Measurements from ENCODE around the gene C9orf43. TPM values are rescaled to one million over a fixed set of nuclear protein-coding genes. Genes with fewer than 3 reads are reported as not detected.
A peak's percentile ranks its signal among the peaks of the same experiment; 100 is the strongest.

Gene C9orf43
- total RNA-seq, 6 donors from 2014 or later: 0.23 to 3.1 (median 0.43) TPM

DNA sequence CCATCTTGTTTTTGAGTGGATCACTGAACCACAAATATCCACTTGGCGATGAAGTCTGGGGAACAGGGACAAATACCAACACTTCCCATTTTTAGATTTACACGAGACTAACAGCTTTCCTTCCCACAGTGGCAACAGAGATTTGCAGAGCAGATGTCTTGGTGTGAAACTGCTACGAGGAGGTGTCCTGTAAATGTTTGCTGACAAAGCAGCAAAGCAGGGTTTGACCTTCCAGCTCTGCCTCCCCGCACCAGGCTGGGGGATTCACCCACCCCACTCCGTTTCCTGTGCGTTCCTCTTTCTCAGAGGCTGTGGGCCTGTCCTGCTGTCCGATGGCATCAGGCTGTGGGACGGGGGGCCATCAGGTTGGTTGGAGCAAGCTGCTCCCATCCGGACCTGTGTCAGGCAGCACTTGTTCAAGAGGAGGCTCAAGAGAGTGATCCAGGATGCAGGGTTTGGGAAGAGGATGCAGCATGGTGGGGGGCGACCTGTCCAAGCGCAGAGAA is 52.3 kb downstream of the C9orf43 start:
- Histone ChIP-seq H3K9me3 (no peaks in the 10 kb centered on the region), H3K27ac (no peak overlapping the region), H3K27me3 (no peaks in the 10 kb centered on the region), H3K4me3 (no peak overlapping the region), H3K4me1 (peaks cover 0 to 19% (median 3%) of the 10 kb centered on the region in 4 donors), H3K36me3 (no peaks in the 10 kb centered on the region)
- 79 to 83% methylated on average over 8 to 11 of the region's 11 CpGs for WGBS, 2 donors
- TF ChIP-seq EP300 (IDR thresholded peaks at IDR 0.05) (no peak), POLR2AphosphoS5 (IDR thresholded peaks at IDR 0.05) (no peak), POLR2A (IDR thresholded peaks at IDR 0.05) (no peak)
- TF ChIP-seq, protein P1, sequence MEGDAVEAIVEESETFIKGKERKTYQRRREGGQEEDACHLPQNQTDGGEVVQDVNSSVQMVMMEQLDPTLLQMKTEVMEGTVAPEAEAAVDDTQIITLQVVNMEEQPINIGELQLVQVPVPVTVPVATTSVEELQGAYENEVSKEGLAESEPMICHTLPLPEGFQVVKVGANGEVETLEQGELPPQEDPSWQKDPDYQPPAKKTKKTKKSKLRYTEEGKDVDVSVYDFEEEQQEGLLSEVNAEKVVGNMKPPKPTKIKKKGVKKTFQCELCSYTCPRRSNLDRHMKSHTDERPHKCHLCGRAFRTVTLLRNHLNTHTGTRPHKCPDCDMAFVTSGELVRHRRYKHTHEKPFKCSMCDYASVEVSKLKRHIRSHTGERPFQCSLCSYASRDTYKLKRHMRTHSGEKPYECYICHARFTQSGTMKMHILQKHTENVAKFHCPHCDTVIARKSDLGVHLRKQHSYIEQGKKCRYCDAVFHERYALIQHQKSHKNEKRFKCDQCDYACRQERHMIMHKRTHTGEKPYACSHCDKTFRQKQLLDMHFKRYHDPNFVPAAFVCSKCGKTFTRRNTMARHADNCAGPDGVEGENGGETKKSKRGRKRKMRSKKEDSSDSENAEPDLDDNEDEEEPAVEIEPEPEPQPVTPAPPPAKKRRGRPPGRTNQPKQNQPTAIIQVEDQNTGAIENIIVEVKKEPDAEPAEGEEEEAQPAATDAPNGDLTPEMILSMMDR (IDR thresholded peaks at IDR 0.05): no peak
- peak in 1 of 2 donors; percentile 5 for ATAC-seq (ENCODE audit: low FRiP score in 2 of 2)
- no peak for DNase-seq

DNA sequence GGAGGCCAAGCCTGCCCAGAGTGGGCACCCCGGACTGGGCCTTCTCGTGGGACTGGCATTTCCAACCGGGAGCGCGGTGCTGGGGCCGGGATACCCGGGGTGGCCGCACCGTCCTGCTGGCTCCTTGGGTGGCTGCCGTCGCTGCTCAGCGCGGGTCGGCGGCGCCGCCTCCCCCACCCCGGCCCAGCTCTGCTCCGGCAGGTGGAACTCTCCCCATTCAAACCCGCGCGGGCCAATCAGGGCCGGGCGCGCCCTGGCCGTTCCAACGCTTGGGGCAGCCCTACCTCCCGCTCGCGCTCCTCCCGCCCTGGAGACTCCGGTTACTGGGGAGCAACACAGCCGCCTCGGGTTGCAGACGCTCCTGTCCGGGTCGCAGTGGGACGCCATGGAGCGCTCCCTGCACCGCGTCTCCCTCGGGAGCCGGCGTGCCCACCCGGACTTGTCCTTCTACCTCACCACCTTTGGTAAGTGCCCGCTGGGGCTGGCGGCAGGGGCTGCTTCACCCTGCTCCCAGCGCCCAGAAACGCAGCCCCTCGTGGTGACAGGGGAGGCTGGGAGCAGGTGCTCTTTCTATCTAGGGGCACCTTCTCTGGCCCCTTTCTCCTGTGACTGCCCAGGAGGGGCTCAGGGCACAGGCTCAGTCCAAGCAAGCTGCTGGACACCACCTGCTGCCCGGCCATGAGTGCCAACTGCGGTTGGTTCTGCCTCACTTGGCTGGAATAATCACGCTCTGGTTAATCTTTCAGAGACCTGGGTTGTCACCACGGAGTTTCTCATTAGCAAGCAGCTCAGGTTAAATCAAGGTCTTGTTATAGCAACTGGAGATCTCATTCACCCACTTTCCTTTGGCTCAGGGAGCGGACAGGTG is 53.1 kb downstream of the C9orf43 start, which contains the start of gene RGS3:
RGS3 (plus strand) TSS at position 310 of the 868 bp plus-strand sequence; CDS start at position 386, 76 bp downstream.
- H3K27ac ChIP-seq: no peak within 1 kb of the TSS
- H3K9me3 ChIP-seq: no peaks in the 10 kb centered on the region
- DNase-seq (peak; percentile 88 to 92), ATAC-seq (ENCODE audit: low FRiP score in 2 of 2) (peak; percentile 78 to 92)
- no peaks in the 10 kb centered on the region for H3K27me3 ChIP-seq
- 71 to 79% methylated on average over 20 to 50 of the region's 55 CpGs for whole genome bisulfite sequencing, 2 donors
- TF ChIP-seq POLR2A (IDR thresholded peaks at IDR 0.05) (peak in 1 of 4 donors; percentile 48), EP300 (IDR thresholded peaks at IDR 0.05) (no peak), POLR2AphosphoS5 (IDR thresholded peaks at IDR 0.05) (no peak)
- TF ChIP-seq, protein P1 (IDR thresholded peaks at IDR 0.05): peak in 1 of 6 experiments; percentile 23
- peak within 1 kb of the TSS; percentile 8 to 54 (median 47) for H3K4me3 ChIP-seq
- no peaks in the 10 kb centered on the region for H3K36me3 ChIP-seq
- peaks cover 0 to 19% (median 3%) of the 10 kb centered on the region in 4 donors for H3K4me1 ChIP-seq

DNA sequence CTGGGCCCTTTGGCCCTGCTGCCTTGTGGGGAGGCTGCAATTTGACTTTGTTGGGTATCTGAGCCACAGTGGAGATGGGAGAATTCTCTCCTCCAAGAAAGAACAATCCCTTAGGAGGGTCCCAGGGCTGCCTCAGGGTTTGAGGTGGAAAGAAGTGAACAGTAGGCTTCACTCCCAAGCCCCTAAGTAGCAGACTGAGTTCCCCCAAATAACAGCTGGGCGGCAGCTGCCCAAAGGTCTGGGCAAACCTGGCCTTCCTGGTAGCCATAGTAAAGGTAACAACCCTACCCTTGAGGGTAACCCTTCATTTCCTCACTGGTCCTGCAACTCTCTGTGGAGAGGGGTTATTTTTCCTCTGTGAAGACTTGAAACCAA is 53.7 kb downstream of the C9orf43 start:
- Histone ChIP-seq H3K27me3 (no peaks in the 10 kb centered on the region), H3K36me3 (no peaks in the 10 kb centered on the region), H3K4me3 (peak overlapping the region in 3 of 4 donors; percentile 43 to 54 (median 51)), H3K9me3 (no peaks in the 10 kb centered on the region), H3K27ac (no peak overlapping the region), H3K4me1 (peaks cover 0 to 19% (median 3%) of the 10 kb centered on the region in 4 donors)
- DNase-seq: no peak
- ATAC-seq (ENCODE audit: low FRiP score in 2 of 2): no peak
- TF ChIP-seq, protein P1 (IDR thresholded peaks at IDR 0.05): no peak
- TF ChIP-seq POLR2A (IDR thresholded peaks at IDR 0.05) (no peak), POLR2AphosphoS5 (IDR thresholded peaks at IDR 0.05) (no peak), EP300 (IDR thresholded peaks at IDR 0.05) (no peak)
- 90% methylated on average over 1 of the region's 1 CpG; no CpG with 5 or more reads in 1 of the 2 donors for WGBS, 2 donors

DNA sequence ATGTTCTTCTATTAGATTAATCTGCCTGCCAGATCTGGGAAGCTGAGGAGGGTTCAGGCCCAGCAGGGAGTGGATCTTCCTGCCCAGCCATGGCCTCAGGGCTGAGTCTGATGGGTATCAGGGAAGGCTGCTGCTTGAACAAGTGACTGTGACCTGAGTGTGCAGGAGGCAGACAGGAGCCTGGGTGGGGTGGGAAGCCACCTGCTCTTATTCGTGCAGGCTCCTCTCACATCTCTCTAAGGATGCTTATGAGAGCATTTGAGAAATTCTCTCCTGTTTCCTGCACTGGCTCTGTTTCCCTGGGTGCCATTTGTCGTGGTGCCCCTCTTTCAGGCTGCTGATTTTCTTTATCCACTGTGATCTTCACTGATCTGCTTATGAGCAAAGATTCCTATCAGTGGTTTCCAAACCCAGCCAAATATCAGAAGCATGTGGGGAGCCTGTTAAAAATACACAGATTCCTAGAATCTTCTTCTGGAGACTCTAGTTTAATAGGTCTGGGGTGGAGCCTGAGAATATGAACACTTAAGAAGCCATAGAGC is 55.1 kb downstream of the C9orf43 start:
- H3K4me3 ChIP-seq: no peak overlapping the region
- H3K27ac ChIP-seq: no peak overlapping the region

More for the DNA sequence above, 55.1 kb downstream of the C9orf43 start:
- no peak for ATAC-seq (ENCODE audit: low FRiP score in 2 of 2)
- Histone ChIP-seq H3K27me3 (no peaks in the 10 kb centered on the region), H3K4me1 (peaks cover 0 to 19% (median 3%) of the 10 kb centered on the region in 4 donors), H3K36me3 (no peaks in the 10 kb centered on the region), H3K9me3 (no peaks in the 10 kb centered on the region)
- 71 to 77% methylated on average over 2 of the region's 2 CpGs for WGBS, 2 donors
- TF ChIP-seq EP300 (IDR thresholded peaks at IDR 0.05) (no peak), POLR2A (IDR thresholded peaks at IDR 0.05) (no peak), POLR2AphosphoS5 (IDR thresholded peaks at IDR 0.05) (no peak)
- TF ChIP-seq, protein P1 (IDR thresholded peaks at IDR 0.05): no peak
- no peak for DNase-seq

Data from upper lobe of left lung (tissue), 6 donors.